GM18499 (cell line): ENCODE results near the gene RNF212B.
"Not testable (repeated sequence)": the region's sequence is repeated elsewhere in the genome, so short reads cannot be mapped to it uniquely, and the experiment has no call there.

Source experiments
- ATAC-seq: cut with Tn5 transposase; IDR thresholded peaks from one replicate; pipeline ENCODE4 v1.9.1; 2021; ENCODE audit warnings: moderate number of reproducible peaks; ENCODE audit not compliant: insufficient read depth, unreplicated experiment

Gene RNF212B, protein sequence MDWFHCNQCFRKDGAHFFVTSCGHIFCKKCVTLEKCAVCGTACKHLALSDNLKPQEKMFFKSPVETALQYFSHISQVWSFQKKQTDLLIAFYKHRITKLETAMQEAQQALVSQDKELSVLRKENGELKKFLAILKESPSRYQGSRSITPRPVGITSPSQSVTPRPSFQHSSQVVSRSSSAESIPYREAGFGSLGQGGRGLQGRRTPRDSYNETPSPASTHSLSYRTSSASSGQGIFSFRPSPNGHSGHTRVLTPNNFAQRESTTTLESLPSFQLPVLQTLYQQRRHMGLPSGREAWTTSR

DNA sequence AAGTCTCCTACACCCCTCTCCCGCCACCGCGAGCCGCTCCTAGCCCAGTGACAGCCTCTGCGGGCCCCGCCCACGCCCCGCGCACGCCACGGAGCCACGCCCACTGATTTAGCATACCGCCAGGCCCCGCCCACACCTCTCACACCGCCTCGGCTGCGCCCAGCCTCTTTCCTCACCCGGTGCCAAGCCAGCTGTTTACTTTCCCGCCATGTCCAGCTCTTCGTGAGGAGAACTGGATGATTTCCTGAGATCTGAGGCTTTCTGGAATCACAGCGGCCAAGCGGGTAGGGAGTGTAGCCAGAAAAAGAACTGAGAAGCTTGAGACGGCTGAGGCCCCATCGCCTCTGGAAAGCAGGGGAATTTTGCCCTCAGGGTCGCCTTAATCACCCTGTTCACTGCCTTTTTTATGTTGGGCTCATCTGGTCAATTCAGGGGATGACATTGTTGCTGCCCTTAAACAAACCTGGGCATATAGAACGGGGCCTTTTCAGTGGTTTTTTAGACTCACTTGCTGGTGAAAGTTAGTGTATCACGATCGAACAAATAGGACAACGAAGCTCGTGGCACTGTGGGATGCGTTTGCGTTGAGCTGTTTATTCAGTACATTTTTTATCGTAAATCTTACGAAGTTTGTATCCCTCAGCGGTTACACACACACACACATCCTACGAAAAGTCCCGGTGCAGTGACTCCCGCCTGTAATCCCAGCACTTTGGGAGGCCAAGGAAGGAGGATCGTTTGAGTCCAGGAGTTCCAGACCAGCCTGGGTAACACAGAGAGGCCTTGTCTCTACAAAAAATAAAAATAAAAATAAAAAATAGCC is at the start of gene RNF212B:
TSS of gene RNF212B (plus strand) at position 165 of the 823 bp plus-strand sequence. CDS start 2,410 bp downstream, outside the sequence.
- no peak for ATAC-seq

DNA sequence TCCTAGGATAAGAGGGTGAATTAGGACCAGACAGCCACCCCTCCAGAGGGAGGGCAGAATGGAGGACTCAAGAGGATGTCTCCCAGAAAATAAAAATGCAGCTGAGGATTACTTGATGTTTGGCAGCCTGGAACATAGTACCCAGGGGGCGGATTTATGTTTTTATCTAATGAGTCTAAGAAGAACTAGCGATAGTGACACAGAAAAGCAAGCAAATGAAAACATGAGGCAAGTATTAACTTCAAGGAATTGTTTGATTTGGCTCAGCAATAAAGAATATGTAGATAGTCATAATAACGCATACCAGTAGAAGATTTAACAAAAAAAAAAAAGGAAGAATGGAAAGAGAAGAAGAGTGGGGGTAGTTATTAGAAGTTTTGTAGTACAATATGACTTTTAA is 44.3 kb upstream of the RNF212B start:
- no peak for ATAC-seq

DNA sequence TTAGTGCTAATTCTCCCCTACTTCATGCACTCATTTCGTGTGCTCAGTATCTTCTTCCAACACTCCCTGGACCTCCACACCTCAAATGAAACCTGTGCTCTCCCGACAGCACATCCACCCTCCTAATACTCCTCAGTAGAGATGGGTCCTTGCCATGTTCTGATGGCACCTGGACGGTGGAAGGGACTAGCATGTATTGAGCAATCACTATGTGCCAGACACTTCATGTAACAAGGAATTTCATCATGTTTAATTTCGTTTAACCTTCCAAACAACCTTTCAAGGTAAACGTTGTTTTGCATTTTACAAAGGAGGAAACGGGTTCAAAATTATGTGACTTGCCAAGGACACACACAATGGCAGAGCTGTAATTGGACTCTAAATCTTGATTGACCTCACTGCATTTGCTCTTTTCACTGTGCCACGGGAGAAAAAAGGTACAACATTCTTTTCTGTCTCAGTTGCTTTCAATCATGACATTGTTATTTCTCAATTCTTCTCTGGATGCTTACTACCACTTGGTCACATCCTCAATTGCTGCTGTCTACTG is 42.1 kb upstream of the RNF212B start:
- no peak for ATAC-seq

DNA sequence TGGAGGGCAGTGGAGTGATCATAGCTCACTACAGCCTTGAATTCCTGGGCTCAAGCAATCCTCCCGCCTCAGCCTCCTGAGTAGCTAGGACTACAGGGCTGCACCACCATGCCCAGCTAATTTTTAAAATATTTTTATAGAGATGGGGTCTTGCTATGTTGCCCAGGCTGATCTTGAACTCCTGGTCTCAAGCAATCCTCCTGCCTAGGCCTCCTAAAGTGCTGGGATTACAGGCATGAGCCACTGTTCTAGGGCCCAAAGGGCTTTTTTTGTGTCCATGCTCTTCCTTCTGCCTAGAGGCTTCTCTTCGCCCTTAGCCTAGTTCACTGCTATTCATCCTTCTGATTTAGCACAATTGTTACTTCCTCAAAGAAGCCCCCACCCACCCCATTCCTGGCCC is 41.2 kb upstream of the RNF212B start:
- not testable (repeated sequence) for ATAC-seq

DNA sequence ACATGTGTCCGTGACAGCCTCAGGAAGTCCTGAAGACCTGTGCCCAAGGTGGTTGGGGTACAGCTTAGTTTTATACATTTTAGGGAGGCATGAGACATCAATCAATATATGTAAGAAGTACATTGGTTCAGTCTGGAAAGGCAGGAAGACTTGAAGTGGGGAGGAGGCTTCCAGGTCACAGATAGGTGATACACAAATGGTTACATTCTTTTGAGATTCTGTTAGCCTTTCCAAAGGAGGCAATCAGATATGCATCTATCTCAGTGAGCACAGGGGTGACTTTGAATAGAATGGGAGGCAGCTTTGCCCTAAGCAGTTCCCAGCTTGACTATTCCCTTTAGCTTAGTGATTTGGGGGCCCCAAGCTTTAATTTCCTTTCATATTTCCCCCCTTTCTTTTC is 38.6 kb upstream of the RNF212B start:
- not testable (repeated sequence) for ATAC-seq

DNA sequence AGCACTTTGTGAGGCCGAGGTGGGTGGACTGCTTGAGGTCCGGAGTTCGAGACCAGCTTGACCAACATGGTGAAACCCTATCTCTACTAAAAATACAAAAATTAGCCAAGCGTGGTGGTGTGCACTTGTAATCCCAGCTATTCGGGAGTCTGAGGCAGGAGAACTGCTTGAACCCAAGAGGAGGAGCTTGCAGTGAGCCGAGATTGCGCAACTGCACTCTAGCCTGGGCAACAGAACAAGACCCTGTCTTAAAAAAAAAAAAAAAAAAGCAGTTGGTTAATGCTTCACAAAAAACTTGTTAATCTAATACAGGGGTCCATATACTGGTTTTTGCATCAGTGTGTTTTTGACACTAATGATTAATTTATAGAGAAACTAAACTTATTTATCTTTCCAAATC is 35.7 kb upstream of the RNF212B start:
- ATAC-seq, result no peak

DNA sequence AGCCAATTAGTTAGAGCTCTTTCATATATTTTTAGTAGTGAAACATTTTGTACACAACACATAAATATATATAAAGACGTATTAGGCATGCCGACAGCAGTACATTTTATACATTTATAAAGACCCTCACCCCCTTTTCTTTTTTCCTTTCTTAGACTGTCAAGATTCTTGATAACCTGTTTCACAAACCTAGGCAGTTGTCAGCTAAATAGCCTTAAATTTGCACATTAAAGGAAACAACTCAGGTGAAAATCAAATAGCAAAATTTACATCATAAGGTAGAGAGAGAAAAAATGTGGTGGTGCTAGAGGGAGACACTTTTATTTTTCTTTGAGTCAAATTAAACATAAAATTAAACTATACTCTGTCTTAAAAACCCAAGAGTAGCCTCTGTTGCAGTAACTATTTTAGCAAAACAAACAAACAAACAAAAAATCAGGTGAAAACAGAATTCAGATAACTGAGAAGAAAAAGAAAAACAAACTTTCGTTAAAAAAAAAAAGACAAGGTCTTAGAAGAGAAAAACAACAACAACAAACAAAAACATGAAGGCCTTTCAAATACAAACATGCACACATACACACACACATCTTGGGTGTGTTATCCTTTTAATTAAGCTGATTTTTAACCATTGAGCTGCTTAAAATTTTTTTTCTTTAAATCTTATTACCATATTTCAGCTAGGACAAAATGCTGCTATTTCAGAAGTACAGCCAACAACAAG is 31.2 kb upstream of the RNF212B start:
- no peak for ATAC-seq

DNA sequence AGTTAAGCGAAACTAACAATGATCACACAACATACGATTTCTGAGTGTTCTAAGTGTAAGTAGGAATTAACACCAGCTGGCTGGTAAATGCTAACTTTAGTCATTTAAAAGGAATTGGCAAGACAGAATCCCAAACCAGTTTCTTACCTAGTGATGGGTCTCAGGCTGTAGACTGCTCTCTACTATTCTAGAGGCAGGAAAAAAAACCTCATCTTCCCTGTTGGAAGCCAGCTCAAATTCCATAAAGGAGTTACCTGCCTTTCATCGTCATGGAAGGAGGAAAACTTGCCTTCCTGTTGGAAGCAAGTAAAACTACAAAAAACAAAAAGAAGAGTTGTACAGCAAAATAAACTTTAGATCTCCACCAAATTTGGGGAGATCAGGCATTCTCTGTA is 30.6 kb upstream of the RNF212B start:
- no peak for ATAC-seq

DNA sequence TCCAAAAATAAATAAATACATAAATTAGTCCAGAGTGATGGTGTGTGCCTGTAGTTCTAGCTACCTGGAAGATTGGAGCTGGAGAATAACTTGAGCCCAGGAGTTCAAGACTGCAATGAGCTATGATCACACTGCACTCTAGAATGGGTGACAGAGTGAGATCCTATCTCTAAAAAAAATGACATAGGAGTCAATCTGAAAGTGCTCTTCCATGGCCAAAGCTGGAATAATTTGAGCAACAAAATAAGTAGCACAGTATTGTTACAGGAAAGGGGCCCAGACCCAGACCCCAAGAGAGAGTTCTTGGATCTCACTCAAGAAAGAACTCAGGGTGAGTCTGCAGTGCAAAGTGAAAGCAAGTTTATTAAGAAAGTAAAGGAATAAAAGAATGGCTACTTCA is 29.4 kb upstream of the RNF212B start:
- no peak for ATAC-seq

DNA sequence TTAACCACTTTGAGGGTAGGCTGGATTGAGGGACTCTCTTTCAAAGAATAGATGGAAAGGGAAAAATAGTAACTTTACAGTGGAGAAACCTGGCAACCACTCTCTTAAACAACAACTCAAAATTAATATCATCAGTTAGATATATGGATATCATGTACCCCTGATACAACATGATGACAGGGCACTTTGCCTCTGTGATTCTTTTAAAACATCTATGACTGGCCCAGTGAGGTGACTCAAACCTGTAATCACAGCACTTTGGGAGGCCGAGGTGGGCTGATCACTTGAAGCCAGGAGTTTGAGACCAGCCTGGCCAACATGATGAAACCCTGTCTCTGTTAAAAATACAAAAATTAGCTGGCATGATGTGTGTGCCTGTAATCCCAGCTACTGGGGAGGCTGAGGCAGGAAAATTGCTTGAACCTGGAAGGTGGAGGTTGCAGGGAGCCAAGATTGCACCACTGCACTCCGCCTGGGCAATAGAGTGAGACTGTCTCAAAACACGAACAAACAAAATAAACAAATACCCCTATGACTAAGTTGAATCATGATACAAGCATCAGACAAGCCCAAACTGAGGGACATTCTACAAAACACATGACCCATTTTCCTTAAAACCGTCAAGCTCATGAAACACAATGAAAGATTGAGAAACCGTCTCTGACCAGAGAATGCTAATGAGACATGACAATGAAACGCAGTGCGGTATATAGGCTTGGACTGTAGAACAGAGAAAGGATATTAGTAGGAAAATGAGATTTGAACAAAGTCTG is 27.9 kb upstream of the RNF212B start:
- ATAC-seq, result no peak

DNA sequence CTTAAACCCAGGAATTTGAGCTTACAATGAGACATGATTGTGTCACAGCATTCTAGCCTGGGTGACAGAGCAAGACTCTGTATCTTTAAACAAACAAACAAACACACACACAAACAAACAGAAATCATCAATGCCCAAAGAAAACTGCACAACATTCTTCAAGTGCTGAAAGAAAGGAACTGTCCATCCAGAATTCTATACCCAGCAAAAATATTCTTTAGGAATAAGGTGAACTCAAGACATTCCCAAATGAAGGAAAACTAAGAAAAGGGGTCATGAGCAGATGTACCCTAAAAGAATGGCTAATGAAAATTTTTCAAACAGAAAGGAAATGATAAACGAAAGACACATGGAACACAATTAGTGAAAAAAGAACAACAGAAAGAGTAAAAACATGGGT is 22.3 kb upstream of the RNF212B start:
- no peak for ATAC-seq

DNA sequence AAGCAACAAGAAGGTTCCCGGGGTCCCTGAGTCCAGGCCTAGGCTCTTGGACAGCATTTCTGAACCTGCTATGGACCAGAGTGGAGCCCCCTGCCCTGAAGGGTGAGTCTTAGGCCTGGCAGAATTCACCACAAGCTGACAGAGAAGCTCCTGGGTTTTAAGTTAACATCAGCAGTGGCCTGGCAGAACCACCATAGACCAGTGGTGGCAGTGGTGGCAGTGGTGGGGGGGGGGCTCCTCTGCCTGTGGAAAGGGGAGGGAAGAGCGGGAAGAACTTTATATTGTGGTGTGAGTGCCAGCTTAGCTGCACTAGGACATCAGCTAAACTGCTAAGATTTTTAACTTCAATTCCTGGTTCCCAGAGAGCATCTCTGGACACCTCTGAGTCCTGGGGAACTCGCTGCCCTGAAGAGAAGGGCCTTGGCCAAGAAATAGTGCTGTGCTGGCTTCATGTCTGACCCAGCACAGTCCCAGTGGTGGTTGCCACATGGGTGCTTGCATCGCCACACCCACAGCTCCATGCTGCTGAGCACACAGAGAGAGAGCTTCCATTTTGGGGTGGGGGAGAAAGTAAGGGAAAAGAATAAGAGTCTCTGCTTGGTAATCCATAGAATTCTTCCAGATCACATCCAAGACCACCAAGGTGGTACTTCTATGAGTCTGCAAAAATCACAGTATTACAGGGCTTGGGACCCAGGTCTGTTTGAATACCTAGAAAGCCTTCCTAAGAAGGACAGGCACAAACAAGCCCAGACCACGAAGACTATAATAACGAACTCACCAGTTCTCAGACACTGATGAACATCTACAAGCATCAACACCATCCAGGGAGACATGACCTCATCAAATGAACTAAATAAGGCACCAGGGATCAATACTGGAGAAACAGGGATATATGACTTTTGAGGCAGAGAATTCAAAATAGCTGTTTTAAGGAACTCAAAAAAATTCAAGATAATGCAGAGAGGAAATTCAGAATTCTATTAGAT is 20.4 kb upstream of the RNF212B start:
- ATAC-seq, result no peak

DNA sequence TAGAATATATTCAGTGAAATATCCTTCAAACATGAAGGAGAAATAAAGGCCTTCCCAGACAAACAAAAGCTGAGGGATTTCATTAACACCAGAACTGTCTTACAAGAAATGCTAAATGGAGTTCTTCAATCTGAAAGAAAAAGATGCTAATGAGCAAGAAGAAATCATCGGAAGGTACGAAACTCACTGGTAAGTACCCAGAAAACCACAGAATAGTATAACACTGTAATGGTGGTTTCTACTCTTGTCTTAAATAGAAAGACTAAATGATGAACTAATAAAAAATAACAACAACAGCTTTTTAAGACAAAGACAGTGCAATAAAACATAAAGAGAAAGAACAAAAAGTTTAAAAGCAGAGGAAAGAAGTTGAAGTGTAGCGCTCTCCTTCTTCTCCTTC is 18.7 kb upstream of the RNF212B start:
- ATAC-seq, result no peak

DNA sequence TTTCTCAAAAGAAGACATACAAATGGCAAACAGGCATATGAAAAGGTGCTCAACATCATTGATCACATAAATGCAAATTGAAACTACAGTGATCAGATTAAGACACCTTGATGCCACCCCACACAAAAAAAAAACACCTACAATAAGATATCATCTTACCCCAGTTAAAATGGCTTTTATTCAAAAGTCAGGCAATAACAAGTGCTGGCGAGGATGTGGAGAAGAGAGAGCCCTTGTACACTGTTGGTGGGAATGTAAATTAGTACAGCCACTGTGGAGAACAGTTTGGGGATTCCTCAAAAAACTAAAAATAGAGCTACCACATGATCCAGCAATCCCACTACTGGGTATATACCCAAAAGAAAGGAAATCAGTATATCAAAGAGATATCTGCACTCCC is 12.8 kb upstream of the RNF212B start:
- not testable (repeated sequence) for ATAC-seq

DNA sequence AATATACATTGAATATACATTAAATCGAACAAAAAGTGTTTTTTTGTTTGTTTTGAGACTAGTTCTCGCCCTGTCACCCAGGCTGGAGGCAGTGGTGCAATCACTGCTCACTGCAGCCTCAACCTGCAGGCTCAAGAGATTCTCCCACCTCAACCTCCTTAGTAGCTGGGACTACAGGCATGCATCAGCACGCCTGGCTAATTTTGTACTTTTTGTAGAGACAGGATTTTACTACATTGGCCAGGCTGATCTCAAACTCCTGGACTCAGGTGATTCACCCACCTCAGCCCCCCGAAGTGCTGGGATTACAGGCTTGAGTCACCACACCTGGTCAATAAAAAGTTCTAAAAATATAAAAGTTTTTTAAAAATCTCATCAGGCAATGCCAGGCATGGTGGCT is 10.2 kb upstream of the RNF212B start:
- ATAC-seq, result no peak

DNA sequence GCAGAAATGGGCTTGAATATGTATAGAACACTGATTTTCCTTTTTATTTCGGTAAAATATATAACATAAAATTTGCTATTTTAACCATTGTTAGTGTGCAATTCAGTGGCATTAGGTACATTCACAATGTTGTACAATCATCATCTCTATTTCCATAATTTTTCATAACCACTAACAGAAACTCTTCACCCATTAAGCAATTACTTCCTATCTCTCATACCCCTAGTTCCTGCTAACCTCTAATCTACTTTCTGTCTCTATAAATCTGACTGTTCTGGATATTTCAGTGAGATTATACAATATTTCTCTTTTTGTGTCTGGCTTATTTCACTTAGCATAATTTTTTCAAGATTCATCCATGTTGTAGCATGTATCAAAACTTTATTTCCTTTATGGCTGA is 8.9 kb upstream of the RNF212B start:
- no peak for ATAC-seq

DNA sequence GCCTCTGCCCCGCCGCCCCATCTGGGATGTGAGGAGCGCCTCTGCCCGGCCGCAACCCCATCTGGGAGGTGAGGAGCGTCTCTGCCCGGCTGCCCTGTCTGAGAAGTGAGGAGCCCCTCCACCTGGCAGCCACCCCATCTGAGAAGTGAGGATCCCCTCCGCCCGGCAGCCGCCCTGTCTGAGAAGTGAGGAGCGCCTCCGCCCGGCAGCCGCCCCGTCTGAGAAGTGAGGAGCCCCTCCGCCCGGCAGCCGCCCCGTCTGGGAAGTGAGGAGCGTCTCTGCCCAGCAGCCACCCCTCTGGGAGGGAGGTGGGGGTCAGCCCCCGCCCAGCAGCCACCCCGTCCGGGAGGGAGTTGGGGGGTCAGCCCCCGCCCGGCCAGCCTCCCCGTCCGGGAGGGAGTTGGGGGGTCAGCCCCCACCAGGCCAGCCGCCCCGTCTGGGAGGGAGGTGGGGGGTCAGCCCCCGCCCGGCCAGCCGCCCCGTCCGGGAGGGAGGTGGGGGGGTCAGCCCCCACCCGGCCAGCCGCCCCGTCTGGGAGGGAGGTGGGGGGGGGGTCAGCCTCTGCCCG is 5.4 kb upstream of the RNF212B start:
- not testable (repeated sequence) for ATAC-seq

DNA sequence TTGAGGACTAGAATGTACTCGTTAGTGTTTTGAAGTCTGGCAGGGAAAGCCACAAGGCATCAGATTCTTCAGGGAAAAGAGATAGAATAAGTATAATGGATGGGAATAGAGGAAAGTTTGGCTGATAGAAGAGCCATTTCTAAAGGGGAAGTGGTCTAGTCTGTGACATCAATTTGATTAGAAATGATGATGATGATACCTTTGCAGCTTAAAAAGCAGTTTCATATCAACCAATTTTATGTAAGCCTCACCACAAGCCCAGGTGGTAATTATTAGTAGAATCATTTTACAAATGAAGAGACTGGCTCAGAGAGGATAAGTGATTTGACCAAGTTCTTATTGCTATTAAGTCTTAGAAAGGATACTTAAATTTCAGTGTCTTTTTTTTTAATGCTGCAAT is 2.9 kb downstream of the RNF212B start:
- no peak for ATAC-seq
